ENCODE results near the gene ATP7A. TPM values are rescaled to one million over a fixed set of nuclear protein-coding genes. Genes with fewer than 3 reads are reported as not detected.
"Not testable (repeated sequence)": the region's sequence is repeated elsewhere in the genome, so short reads cannot be mapped to it uniquely, and the experiment has no call there.

The ATP7A gene
- total RNA-seq: 7.1 and 7.9 TPM in 2 replicates

GRCh38 chrX:77910108-77910840, at the start of gene ATP7A:
TSS of gene ATP7A (plus strand) at chrX:77910693. CDS start at chrX:77971642, 60,949 bp downstream.
- DNase-seq (ENCODE audit: extremely low read depth, low read depth, low spot score): no peak

GRCh38 chrX:77875372-77875771, 35.1 kb upstream of the ATP7A start:
- DNase-seq (ENCODE audit: extremely low read depth, low read depth, low spot score): no peak

GRCh38 chrX:77881418-77881817, 29.1 kb upstream of the ATP7A start:
- DNase-seq (ENCODE audit: extremely low read depth, low read depth, low spot score): not testable (repeated sequence)

GRCh38 chrX:77892887-77893286, 17.6 kb upstream of the ATP7A start:
- no peak for DNase-seq (ENCODE audit: extremely low read depth, low read depth, low spot score)

- no peak for DNase-seq (ENCODE audit: extremely low read depth, low read depth, low spot score)
Observed at GRCh38 chrX:77893713-77894112, 16.8 kb upstream of the ATP7A start.

- peak; percentile 81 for DNase-seq (ENCODE audit: extremely low read depth, low read depth, low spot score)
Observed at GRCh38 chrX:77894921-77895886, 15.3 kb upstream of the ATP7A start, which contains the start of gene MAGT1. TSS of gene MAGT1 (minus strand) at chrX:77895435. CDS start at chrX:77895410, 25 bp downstream.

GRCh38 chrX:77899081-77899828, 11.2 kb upstream of the ATP7A start, which contains the start of gene COX7B:
TSS of gene COX7B (plus strand) at chrX:77899468. CDS start at chrX:77899554, 86 bp downstream.
- peak; percentile 90 for DNase-seq (ENCODE audit: extremely low read depth, low read depth, low spot score)

- no peak for DNase-seq (ENCODE audit: extremely low read depth, low read depth, low spot score)
Observed at GRCh38 chrX:77900688-77901087, 9.8 kb upstream of the ATP7A start.

- no peak for DNase-seq (ENCODE audit: extremely low read depth, low read depth, low spot score)
Observed at GRCh38 chrX:77901506-77901905, 9.0 kb upstream of the ATP7A start.

GRCh38 chrX:77917294-77917933, 6.9 kb downstream of the ATP7A start:
- DNase-seq (ENCODE audit: extremely low read depth, low read depth, low spot score): no peak

GRCh38 chrX:77918568-77918967, 8.1 kb downstream of the ATP7A start:
- DNase-seq (ENCODE audit: extremely low read depth, low read depth, low spot score): no peak

- DNase-seq (ENCODE audit: extremely low read depth, low read depth, low spot score): not testable (repeated sequence)
Observed at GRCh38 chrX:77919370-77919769, 8.9 kb downstream of the ATP7A start.

GRCh38 chrX:77922787-77923186, 12.3 kb downstream of the ATP7A start:
- DNase-seq (ENCODE audit: extremely low read depth, low read depth, low spot score): no peak

- DNase-seq (ENCODE audit: extremely low read depth, low read depth, low spot score): no peak
Observed at GRCh38 chrX:77924320-77924859, 13.9 kb downstream of the ATP7A start.

- DNase-seq (ENCODE audit: extremely low read depth, low read depth, low spot score): no peak
Observed at GRCh38 chrX:77925764-77926163, 15.3 kb downstream of the ATP7A start.

- DNase-seq (ENCODE audit: extremely low read depth, low read depth, low spot score): no peak
Observed at GRCh38 chrX:77930581-77930980, 20.1 kb downstream of the ATP7A start.

- DNase-seq (ENCODE audit: extremely low read depth, low read depth, low spot score): no peak
Observed at GRCh38 chrX:77935886-77936285, 25.4 kb downstream of the ATP7A start.

GRCh38 chrX:77936299-77936698, 25.8 kb downstream of the ATP7A start:
- no peak for DNase-seq (ENCODE audit: extremely low read depth, low read depth, low spot score)

GRCh38 chrX:77937291-77937690, 26.8 kb downstream of the ATP7A start:
- no peak for DNase-seq (ENCODE audit: extremely low read depth, low read depth, low spot score)

Measured in glomerular endothelial cell (primary cell).